Breast epithelium (tissue), 3 donors: Measurements from ENCODE around the gene SLFN13.

Experiments used
- CTCF ChIP-seq, 3 donors: fragments of 450-650 bp; IDR thresholded peaks; one replicate each; pipeline ENCODE4 v1.5.1; 2016 to 2017; ENCODE audit warnings: antibody characterized with exemption in 3 of 3, mild to moderate bottlenecking in 3 of 3, moderate library complexity in 3 of 3
- POLR2A ChIP-seq: fragments of 450-650 bp; IDR thresholded peaks from one replicate; pipeline ENCODE4 v1.6.1; 2016; ENCODE audit warnings: antibody characterized with exemption, mild to moderate bottlenecking, moderate library complexity
- POLR2AphosphoS5 ChIP-seq, 3 donors: sonication (generic); formaldehyde crosslinking; IDR thresholded peaks; one replicate each; pipeline ENCODE4 v1.6.1; 2017; ENCODE audit warnings: antibody characterized with exemption in 3 of 3

DNA sequence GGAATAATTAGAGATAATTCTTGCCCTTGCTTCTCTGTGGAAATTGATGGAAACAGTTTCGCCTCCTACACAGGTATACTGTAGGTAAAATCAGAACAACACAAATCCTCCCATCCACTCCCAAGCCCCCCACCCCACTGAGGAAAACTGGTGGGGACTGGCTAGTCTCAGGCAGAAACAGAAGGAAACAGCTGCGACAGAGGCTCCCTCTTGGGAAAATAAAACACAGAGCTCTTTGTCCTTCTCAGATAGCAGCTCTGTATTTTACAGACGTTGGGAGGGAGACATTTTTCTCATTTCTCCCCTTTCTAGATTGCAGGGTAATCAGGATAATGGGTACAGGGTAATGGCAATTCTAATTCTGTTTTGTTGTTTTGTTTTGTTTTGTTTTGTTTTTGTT lies 1.1 kb downstream of the SLFN13 start:
- no peak for TF ChIP-seq CTCF (IDR thresholded peaks at IDR 0.05)
- no peak for TF ChIP-seq POLR2AphosphoS5 (IDR thresholded peaks at IDR 0.05)
- no peak for TF ChIP-seq POLR2A
